Epithelial cell of proximal tubule (primary cell): ENCODE measurements around the gene LIN28A. TPM values are rescaled to one million over a fixed set of nuclear protein-coding genes. Genes with fewer than 3 reads are reported as not detected.

ENCODE experiments used
- DNase-seq: peaks from one replicate; pipeline ENCODE4 v3.0.0-alpha.2; 2011; ENCODE audit warnings: low read depth
- H3K4me3 ChIP-seq: 2 replicates; pipeline ENCODE4 v1.5.1; 2011; ENCODE audit warnings: low read depth, mild to moderate bottlenecking, low read length
- total RNA-seq: library from RNA; depleted of rRNA; stranded (reverse); fragments of >200 nt; gene quantifications from 2 replicates; pipeline ENCODE4 v1.2.3, GENCODE V29; 2015
- TF ChIP-seq, protein P1 (sequence below): conservative IDR thresholded peaks from 2 replicates; pipeline ENCODE4 v1.5.1; 2012; ENCODE audit warnings: low read depth, mild to moderate bottlenecking, low read length

LIN28A gene
- total RNA-seq, 1 donor from 2014 or later: not detected

GRCh38 chr1:26432793-26433192, 22.2 kb downstream of the LIN28A start:
- TF ChIP-seq, protein P1, sequence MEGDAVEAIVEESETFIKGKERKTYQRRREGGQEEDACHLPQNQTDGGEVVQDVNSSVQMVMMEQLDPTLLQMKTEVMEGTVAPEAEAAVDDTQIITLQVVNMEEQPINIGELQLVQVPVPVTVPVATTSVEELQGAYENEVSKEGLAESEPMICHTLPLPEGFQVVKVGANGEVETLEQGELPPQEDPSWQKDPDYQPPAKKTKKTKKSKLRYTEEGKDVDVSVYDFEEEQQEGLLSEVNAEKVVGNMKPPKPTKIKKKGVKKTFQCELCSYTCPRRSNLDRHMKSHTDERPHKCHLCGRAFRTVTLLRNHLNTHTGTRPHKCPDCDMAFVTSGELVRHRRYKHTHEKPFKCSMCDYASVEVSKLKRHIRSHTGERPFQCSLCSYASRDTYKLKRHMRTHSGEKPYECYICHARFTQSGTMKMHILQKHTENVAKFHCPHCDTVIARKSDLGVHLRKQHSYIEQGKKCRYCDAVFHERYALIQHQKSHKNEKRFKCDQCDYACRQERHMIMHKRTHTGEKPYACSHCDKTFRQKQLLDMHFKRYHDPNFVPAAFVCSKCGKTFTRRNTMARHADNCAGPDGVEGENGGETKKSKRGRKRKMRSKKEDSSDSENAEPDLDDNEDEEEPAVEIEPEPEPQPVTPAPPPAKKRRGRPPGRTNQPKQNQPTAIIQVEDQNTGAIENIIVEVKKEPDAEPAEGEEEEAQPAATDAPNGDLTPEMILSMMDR: no peak
- DNase-seq: no peak
- H3K4me3 ChIP-seq: peak overlapping the region; percentile 67

GRCh38 chr1:26434161-26434752, 23.6 kb downstream of the LIN28A start:
- TF ChIP-seq, protein P1: no peak
- DNase-seq: no peak
- no peak overlapping the region for H3K4me3 ChIP-seq

DNA sequence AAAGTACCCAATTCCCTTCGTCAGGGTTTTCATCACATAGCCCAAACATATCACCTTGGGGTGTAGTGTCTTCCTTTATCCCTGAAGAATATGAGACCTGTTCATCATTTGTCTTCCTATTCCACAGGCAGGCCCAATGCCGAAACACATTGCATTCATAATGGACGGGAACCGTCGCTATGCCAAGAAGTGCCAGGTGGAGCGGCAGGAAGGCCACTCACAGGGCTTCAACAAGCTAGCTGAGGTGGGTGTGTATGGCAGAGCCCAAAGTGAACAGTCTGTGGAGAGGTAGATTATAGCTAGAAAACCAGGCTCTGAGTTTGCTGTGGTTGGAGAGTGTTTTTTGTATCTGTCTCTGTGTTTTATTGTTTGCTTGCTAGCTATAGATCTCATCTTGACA, 27.4 kb downstream of the LIN28A start:
- H3K4me3 ChIP-seq: no peak overlapping the region
- no peak for DNase-seq
- TF ChIP-seq, protein P1: no peak

- no peak for DNase-seq
- no peak overlapping the region for H3K4me3 ChIP-seq
- TF ChIP-seq, protein P1: no peak
Measured at GRCh38 chr1:26440259-26440658, 29.6 kb downstream of the LIN28A start.

DNA sequence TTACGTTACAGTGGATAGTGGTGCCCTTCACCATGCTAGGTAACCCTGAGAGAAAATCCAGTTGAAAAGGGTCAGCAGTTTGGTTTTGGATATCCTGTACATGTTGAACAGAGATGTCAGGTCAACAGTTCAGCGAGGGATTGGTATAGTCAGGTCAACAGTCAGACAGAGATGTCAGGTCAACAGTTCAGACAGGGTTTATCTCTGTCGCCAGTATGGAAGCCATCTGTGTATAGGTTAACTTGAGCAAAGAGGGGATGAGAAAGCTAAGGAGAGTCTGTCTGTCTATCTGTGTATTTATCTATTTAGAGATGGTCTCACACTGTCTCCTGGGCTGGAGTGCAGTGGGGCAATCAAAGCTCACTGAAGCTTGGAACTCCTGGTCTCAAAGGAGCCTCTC, 39.3 kb downstream of the LIN28A start:
- TF ChIP-seq, protein P1: no peak
- no peak for DNase-seq
- H3K4me3 ChIP-seq: no peak overlapping the region

GRCh38 chr1:26450908-26451307, 40.3 kb downstream of the LIN28A start:
- no peak overlapping the region for H3K4me3 ChIP-seq
- DNase-seq: no peak
- TF ChIP-seq, protein P1: no peak

GRCh38 chr1:26452459-26453183, 42.0 kb downstream of the LIN28A start:
- TF ChIP-seq, protein P1: no peak
- H3K4me3 ChIP-seq: no peak overlapping the region
- no peak for DNase-seq
